ENCODE measurements around the gene CFD.

DNA sequence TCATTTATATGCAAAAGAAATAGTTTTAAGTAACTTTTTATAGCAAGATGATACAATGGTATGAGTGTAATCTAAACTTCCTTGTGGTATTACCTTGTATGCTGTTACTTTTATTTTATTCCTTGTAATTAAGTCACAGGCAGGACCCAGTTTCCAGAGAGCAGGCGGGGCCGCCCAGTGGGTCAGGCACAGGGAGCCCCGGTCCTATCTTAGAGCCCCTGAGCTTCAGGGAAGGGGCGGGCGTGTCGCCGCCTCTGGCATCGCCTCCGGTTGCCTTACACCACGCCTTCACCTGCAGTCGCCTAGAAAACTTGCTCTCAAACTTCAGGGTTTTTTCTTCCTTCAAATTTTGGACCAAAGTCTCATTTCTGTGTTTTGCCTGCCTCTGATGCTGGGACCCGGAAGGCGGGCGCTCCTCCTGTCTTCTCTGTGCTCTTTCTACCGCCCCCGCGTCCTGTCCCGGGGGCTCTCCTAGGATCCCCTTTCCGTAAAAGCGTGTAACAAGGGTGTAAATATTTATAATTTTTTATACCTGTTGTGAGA, 47.9 kb upstream of the CFD start:
- TF ChIP-seq EZH2 (IDR thresholded peaks at IDR 0.05; ENCODE audit: insufficient read depth, poor library complexity, severe bottlenecking) (no peak), EZH2phosphoT487 (IDR thresholded peaks at IDR 0.05; ENCODE audit: insufficient read depth, low read depth) (no peak)

Data from GM23248 (cell line).